TTC549 (cell line): Measurements from ENCODE around the gene IL34.
"Not testable (repeated sequence)": the region's sequence is repeated elsewhere in the genome, so short reads cannot be mapped to it uniquely, and the experiment has no call there.

Experiments
- FAIRE-seq: peaks from 2 replicates; lab custom pipeline; 2012; peaks lifted over from hg19 to GRCh38; lab: Jason Lieb, UNC

Gene IL34

GRCh38 chr16:70646260-70647241 lies at the start of gene IL34:
TSS of gene IL34 (plus strand) at chr16:70646559. CDS start at chr16:70646948, 389 bp downstream.
- no peak for FAIRE-seq

DNA sequence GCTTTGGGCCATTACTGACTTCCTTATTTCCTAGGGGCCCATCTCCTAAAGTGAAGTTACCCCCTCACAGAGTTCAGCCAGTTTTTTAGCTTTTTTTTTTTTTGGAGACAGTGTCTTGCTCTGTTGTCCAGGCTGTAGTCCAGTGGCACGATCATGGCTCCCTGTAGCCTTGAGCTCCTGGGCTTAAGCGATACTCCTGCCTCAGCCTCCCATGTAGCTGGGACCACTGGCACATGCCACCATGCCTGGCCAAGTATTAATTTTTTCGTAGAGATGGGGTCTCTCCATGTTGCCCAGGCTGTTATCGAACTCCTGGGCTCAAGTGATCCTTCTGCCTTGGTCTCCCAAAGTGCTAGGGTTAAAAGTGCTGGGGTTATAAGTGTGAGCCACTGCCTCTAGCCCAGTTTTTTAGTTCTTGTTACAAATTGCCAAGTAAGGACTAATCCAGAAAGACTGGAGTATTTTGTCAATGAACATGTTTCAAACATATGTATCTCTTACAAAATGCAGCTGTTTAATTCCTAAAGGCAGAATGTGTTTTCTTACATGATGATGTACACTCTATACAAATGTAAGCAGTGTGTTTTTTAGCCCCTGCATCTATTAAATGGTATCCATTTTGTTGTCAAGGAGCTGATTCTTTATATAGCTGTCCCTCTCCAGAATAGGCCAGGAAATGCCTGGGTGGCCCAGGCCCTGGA lies 49.1 kb upstream of the IL34 start:
- no peak for FAIRE-seq

DNA sequence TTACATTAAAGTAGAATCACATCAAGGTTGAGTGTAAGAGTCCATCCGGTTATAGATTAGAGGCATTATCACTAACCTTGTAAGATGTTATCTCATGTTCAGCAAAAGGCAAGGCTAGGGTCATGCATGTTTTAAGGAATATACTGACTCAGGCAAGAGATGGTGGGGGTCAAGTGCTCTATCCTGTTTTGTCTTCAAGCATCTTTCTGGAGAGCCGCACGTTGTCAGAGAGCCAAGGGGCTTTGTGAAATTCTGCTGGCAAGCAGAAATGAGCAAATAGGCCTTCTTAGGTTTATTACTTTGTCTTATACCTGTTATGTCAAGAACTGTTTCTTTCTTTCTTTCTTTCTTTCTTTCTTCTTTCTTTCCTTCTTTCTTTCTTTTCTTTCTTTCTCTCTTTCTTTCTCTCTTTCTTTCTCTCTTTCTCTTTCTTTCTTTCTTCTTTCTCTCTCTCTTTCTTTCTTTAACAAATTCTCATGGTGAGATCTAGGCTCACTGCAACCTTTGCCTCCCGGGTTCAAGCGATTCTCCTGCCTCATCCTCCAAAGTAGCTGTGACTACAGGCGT lies 47.3 kb upstream of the IL34 start:
- FAIRE-seq, result no peak

- FAIRE-seq, result no peak
Measured at GRCh38 chr16:70600730-70601129, 45.6 kb upstream of the IL34 start.

GRCh38 chr16:70601576-70602575 lies 44.5 kb upstream of the IL34 start:
- no peak for FAIRE-seq

GRCh38 chr16:70602831-70603230 lies 43.5 kb upstream of the IL34 start:
- no peak for FAIRE-seq

DNA sequence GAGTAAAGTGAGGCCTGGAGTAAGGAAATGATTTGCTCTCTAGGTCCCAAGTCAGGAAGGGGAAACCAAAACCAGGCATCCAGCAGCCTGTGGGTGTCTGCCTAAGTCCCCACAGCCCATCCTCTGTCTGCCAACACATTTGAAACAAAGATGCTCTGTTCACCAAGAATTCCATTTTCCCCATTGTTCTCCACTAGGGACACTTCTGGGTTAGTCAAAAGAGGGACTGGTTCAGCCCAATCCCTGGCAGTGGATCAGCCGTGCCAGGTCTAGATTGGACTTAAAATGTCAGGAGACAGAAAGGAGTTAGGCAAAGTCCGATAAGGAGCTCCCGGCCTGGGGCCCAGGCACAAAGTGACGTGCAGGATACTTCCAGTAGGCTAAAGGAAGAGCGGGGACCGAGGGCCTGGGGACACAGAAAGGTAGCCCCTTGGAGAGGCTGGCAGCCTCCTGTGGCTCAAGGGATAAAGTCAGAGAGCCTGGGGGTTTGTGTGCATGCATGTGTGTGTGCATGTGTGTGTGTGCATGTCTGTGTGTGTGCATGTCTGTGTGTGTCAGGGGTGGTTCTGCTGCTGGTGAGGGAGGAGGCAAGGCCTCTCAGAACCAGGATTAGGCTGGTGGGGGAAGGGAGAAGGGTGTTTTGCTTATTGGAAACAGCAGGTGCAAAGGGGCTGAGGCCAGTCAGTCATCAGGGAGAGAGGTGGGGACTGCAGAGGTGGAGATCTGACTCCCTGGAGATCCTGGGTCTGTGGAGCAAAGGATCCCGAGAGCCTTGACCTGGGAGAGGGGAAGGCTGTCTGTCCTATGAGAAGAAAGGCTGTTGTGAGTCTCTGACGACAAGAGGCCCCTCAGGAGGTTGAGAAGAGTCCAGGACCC lies 41.7 kb upstream of the IL34 start:
- FAIRE-seq, result no peak

- FAIRE-seq, result no peak
Measured at GRCh38 chr16:70605283-70605657, 41.1 kb upstream of the IL34 start.

DNA sequence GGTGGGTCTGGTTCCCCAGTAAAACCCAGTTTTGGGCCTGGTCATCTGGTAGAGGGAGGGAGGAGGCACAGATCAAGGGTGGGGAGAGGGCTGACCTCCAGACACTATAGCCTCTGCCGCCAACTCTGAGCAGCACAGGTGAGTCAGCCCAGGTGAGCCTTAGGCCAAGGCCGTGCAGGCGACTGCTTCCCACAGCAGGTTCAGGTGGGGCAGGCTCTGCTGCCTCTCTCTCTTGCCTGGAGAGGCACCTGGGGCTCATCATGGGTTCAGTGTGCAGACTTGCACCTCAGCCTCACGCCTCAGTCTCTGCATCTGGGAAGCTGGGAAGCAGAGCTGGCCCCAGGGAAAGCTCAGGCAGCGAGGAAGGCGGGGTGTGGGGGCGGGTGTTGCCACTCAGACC lies 37.8 kb upstream of the IL34 start:
- no peak for FAIRE-seq

DNA sequence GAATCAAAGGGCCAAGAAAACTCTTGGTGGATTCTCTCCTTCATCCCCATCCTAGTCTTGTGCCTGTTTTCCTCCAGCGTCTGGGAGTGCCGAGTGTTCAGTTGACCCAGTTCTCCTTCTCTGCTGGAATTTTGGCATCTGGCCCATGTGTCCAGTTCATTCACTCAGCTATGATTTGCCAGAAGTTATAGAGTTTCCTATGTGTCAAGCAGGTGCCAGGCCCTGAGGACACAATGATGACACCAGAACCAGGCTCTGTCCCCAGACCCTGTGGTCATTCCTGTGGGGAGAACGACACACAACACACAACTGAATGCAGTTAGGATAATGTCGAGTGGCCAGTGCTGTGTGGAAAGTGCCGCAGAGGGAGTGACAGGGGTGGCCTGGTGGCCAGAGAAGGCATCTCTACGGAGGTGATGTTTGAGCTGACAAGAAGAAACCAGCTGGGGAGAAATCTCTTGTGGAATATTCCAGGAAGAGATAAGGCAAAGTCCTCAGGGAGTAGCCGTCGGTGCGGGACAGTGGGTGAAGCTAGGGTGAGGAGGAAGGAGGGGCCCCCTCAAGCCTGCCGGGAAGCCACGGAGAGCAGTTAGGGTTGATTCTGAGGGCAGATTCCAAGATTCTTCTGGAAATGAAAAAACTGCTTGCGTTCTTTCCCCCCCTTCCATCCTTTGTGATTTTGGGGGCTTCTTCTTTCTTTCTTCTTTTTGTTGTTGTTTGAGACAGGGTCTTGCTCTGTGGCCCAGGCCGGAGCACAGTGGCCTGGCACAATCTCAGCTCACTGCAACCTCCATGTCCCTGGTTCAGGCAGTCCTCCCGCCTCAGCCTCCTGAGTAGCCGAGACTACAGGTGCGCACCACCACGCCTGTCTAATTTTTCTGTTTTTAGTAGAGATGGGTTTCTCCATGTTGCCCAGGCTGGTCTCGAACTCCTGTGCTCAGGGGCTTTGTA lies 35.8 kb upstream of the IL34 start:
- FAIRE-seq, result no peak

DNA sequence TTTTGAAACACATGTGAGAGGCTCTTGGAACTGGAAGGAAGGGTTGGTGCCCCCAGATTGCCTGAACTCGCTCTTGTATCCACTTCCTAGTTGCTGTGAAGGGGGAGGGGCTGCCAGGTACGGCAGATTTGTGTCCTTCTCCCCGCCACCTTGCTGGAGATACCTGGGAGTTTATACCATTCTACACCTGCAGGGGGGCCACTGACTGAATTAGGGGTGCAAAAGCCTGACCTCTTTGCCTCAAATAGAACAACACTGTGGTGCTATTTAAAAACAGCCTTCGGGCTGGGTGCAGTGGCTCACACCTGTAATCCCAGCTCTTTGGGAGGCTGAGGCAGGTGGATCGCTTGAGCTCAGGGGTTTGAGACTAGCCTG lies 35.1 kb upstream of the IL34 start:
- FAIRE-seq, result no peak

DNA sequence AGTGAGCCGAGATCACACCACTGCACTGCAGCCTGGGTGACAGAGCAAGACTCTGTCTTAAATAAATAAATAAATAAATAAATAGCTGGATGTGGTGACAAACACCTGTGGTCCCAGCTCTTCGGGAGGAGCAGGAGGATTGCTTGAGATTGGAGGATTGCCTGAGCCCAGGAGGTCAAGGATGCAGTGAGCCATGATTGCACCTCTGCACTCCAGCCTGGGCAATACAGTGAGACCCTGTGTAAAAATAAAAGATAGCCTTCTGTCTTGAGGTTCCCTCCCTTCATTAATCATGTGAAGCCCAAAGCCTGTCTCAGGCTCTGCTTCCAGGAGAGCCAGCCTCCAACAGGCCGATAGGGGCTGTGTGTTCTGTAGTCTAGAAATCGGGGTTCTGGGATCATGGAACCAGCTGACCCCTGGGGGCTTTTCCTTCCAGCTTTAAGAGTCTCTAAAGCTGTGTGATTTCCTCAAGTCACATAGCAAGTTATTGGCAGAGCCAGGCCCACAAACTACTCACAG lies 34.5 kb upstream of the IL34 start:
- FAIRE-seq, result no peak

GRCh38 chr16:70612931-70613330 lies 33.4 kb upstream of the IL34 start:
- no peak for FAIRE-seq

- FAIRE-seq, result no peak
Measured at GRCh38 chr16:70614208-70614951, 32.0 kb upstream of the IL34 start.

DNA sequence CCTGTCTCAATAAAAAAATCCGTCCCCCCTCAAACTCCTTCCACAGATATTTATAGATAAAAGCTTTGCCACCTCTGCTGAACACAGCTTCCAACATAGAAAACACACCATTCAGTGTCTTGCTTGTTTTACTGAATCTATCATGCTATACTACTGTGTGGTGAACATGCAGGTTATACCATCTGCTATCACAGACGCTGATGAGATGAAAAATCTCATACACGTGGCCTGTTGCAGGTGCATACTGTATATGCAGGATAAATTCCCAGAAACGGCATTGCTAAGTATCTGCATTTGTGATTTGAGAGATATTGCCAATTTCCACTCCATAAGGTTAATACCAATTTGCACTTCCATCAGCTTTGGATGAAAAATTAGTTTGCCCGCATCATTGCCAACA lies 30.4 kb upstream of the IL34 start:
- FAIRE-seq, result no peak

- not testable (repeated sequence) for FAIRE-seq
Measured at GRCh38 chr16:70621864-70622263, 24.5 kb upstream of the IL34 start.

- no peak for FAIRE-seq
Measured at GRCh38 chr16:70627696-70628095, 18.7 kb upstream of the IL34 start.

DNA sequence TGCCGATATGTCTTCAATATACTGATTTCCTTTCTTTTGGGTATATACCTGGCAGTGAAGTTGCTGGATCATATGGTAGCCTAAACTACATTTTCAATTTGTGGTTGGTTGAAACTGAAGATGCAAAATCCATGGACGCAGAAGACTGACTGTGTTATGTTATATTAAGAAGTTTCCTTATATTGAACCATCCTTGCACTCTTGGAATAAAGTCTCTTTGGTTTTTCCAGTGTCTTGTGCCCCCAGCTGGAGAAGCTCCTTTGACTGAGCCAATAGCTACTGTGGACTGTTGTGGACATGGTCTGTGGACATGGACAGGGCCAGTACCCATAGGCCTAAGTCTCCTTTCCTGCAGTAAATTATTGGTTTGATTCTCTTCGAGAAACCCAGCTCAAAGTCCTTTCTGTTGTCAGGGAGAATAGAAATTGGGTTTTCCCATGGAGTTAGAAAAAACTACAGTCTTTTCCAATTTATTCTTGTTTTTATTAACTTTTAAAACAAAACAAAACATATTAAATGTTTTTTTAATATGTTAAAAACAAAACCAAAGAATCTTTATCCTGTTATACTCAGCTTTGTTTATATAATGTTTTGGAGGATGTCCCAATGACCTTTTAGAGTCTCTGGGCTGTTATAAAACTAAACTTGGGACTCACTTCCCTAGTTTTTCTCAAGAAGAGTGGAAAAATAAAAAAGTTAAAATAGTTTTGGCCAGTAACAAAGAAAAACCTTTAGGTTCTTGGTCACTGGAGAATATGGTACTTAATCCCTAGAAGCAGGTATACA lies 15.2 kb upstream of the IL34 start:
- no peak for FAIRE-seq
